ENCODE measurements around the gene ADAMTSL4. TPM values are rescaled to one million over a fixed set of nuclear protein-coding genes. Genes with fewer than 3 reads are reported as not detected.

The ADAMTSL4 gene
- total and polyA plus RNA-seq, 2 of the 8 experiments (the other 6 are each of a cell fraction or from before 2014, with no cell fraction given), result 4.2 to 5.4 TPM

DNA sequence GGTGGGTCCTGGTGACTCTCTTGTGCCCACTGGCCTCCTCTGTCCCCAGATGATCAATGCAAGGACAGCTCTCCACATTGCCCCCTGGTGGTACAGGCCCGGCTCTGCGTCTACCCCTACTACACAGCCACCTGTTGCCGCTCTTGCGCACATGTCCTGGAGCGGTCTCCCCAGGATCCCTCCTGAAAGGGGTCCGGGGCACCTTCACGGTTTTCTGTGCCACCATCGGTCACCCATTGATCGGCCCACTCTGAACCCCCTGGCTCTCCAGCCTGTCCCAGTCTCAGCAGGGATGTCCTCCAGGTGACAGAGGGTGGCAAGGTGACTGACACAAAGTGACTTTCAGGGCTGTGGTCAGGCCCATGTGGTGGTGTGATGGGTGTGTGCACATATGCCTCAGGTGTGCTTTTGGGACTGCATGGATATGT is 10.8 kb downstream of the ADAMTSL4 start:
- no peak overlapping the region for H2BK120ac ChIP-seq (replicated peaks; ENCODE audit: low read depth, low read length)
- H2BK12ac ChIP-seq (ENCODE audit: low read depth, low read length), result peak overlapping the region; percentile 88
- 45% methylated on average over 9 of the region's 9 CpGs; no CpG with 5 or more reads in 1 of the 2 experiments for WGBS, 2 experiments (ENCODE audit: extremely low coverage in 1 of 2, insufficient coverage in 1 of 2, insufficient read length in 1 of 2, insufficient replicate concordance in 2 of 2, low coverage in 1 of 2, low lambda C conversion rate in 2 of 2, missing lambda C conversion rate in 1 of 2)
- peak overlapping the region; percentile 22 to 85; a peak in 1 of 4 replicates for H3K4me2 ChIP-seq (ENCODE audit: insufficient read depth in 1 of 2, low read depth in 2 of 2, low read length in 2 of 2)
- no peak overlapping the region for H3K14ac ChIP-seq (ENCODE audit: insufficient read length)
- H4K91ac ChIP-seq (replicated peaks; ENCODE audit: insufficient read length, low read length), result peak overlapping the region; percentile 5
- H2AK5ac ChIP-seq (ENCODE audit: low read depth, low read length), result peak overlapping the region; percentile 42; the same call in 1 of the 2 replicates
- DNase-seq (ENCODE audit: low read depth in 1 of 2, low spot score in 2 of 2) (peak in 1 of 2 experiments; percentile 92), FAIRE-seq (no peak)
- ChIA-PET POLR2A (ENCODE audit: partially characterized antibody) (interaction anchor here (0.6 to 43.7 kb wide), 8 partner anchors 9 to 414 kb away, joined by 3 to 1380 read pairs (median 4); partner anchors contain the start of genes ADAMTSL4, ENSA, FALEC and MCL1), CTCF (ENCODE audit: partially characterized antibody) (interaction anchor here (0.6 to 13.7 kb wide), 41 partner anchors 11 to 299 kb away, joined by 3 to 210 read pairs (median 4); partner anchors contain the start of genes ADAMTSL4, FALEC, GOLPH3L and MCL1)
- H3K27ac ChIP-seq (ENCODE audit: low read depth, low read length), result no peak overlapping the region
- H3K56ac ChIP-seq (replicated peaks; ENCODE audit: insufficient read length, low read depth, low read length), result no peak overlapping the region
- peaks cover 0 to 4% (median 2%) of the 10 kb centered on the region in 4 experiments; a peak in 2 of 8 replicates for H3K36me3 ChIP-seq (ENCODE audit: control insufficient read depth in 2 of 4, insufficient read depth in 4 of 4, low read length in 3 of 4)
- no peak overlapping the region for H2BK20ac ChIP-seq (ENCODE audit: low read length)
- peaks cover 0 to 26% of the 10 kb centered on the region in 2 experiments; a peak in 2 of 4 replicates for H3K79me2 ChIP-seq (ENCODE audit: control insufficient read depth in 1 of 2, insufficient read depth in 2 of 2, low read length in 2 of 2)
- peak overlapping the region; percentile 100 for H2BK15ac ChIP-seq (ENCODE audit: low read length)
- H3K23me2 ChIP-seq (ENCODE audit: low read depth, low read length), result peaks cover 7% of the 10 kb centered on the region
- H3K4ac ChIP-seq (replicated peaks; ENCODE audit: insufficient read length, low read depth, low read length), result no peak overlapping the region
- H4K8ac ChIP-seq (ENCODE audit: extremely low read depth, insufficient read depth, low read length), result no peak overlapping the region
- 0 out of 2 replicates have a peak, but pooled peaks cover 3% of the 10 kb centered on the region for H3K79me1 ChIP-seq (ENCODE audit: low read depth, low read length)
- no peaks in the 10 kb centered on the region for H3K9me3 ChIP-seq (ENCODE audit: insufficient read depth in 2 of 2, low read depth in 1 of 2, low read length in 1 of 2)
- H3K9ac ChIP-seq (replicated peaks in 1 of 4; ENCODE audit: extremely low read depth in 1 of 4, low read depth in 3 of 4, low read length in 3 of 4), result no peak overlapping the region
- peak overlapping the region; percentile 13 for H4K5ac ChIP-seq (ENCODE audit: insufficient read length, low read depth, low read length)
- H2BK5ac ChIP-seq (ENCODE audit: low read depth, low read length), result peak overlapping the region; percentile 62; the same call in 1 of the 2 replicates
- H2AFZ ChIP-seq (ENCODE audit: low read length), result no peak overlapping the region
- no peak overlapping the region for H3K4me3 ChIP-seq (ENCODE audit: extremely low read depth in 1 of 4, insufficient read depth in 2 of 4, low read depth in 3 of 4, low read length in 4 of 4)
- H3K27me3 ChIP-seq (replicated peaks in 1 of 4; ENCODE audit: control insufficient read depth in 3 of 4, extremely low read depth in 1 of 4, insufficient read depth in 3 of 4, low read length in 3 of 4), result no peaks in the 10 kb centered on the region
- peaks cover 11 to 23% (median 19%) of the 10 kb centered on the region in 4 experiments for H3K4me1 ChIP-seq (replicated peaks in 1 of 4; ENCODE audit: control insufficient read depth in 3 of 4, insufficient read depth in 4 of 4, low read length in 3 of 4)
- no peak overlapping the region for H3K18ac ChIP-seq (ENCODE audit: extremely low read depth, low read length)
- no peak overlapping the region for H3K23ac ChIP-seq (ENCODE audit: insufficient read length)
- peaks cover 0 to 6% of the 10 kb centered on the region in 2 experiments for H4K20me1 ChIP-seq (replicated peaks in 1 of 2; ENCODE audit: control insufficient read depth in 1 of 2, insufficient read depth in 2 of 2, low read length in 2 of 2)
- no peak for TF ChIP-seq NANOG (IDR thresholded peaks at IDR 0.05; ENCODE audit: insufficient read depth, low read depth, low read length, poor library complexity, severe bottlenecking)
- peak; percentile 47; the same call in 1 of the 2 replicates for TF ChIP-seq CREB1 (IDR thresholded peaks at IDR 0.05)
- no peak for TF ChIP-seq KDM5A (IDR thresholded peaks at IDR 0.05; ENCODE audit: low read length)
- no peak for TF ChIP-seq CBX8 (IDR thresholded peaks at IDR 0.05; ENCODE audit: borderline replicate concordance, low read depth, low read length)
- no peak for TF ChIP-seq SP1 (IDR thresholded peaks at IDR 0.05; ENCODE audit: low read depth, low read length)
- no peak for TF ChIP-seq EZH2 (IDR thresholded peaks at IDR 0.05; ENCODE audit: low read depth, low read length, severe bottlenecking)
- no peak for TF ChIP-seq MAFK (IDR thresholded peaks at IDR 0.05; ENCODE audit: low read depth, low read length)
- TF ChIP-seq, protein P1, sequence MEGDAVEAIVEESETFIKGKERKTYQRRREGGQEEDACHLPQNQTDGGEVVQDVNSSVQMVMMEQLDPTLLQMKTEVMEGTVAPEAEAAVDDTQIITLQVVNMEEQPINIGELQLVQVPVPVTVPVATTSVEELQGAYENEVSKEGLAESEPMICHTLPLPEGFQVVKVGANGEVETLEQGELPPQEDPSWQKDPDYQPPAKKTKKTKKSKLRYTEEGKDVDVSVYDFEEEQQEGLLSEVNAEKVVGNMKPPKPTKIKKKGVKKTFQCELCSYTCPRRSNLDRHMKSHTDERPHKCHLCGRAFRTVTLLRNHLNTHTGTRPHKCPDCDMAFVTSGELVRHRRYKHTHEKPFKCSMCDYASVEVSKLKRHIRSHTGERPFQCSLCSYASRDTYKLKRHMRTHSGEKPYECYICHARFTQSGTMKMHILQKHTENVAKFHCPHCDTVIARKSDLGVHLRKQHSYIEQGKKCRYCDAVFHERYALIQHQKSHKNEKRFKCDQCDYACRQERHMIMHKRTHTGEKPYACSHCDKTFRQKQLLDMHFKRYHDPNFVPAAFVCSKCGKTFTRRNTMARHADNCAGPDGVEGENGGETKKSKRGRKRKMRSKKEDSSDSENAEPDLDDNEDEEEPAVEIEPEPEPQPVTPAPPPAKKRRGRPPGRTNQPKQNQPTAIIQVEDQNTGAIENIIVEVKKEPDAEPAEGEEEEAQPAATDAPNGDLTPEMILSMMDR (IDR thresholded peaks at IDR 0.05; ENCODE audit: control extremely low read depth in 1 of 3, insufficient read depth in 1 of 3, low read depth in 1 of 3, low read length in 3 of 3), result peak in 2 of 3 experiments; percentile 86 to 97; a peak in 3 of 4 replicates
- TF ChIP-seq TEAD4 (IDR thresholded peaks at IDR 0.05; ENCODE audit: low read depth, low read length), result no peak
- no peak for TF ChIP-seq SUZ12 (IDR thresholded peaks at IDR 0.05; ENCODE audit: low read length)
- TF ChIP-seq TCF12 (IDR thresholded peaks at IDR 0.05; ENCODE audit: low read depth, low read length), result no peak
